Uterus (tissue), 2 donors: Measurements from ENCODE around the gene FCF1.

Experiments used
- POLR2A ChIP-seq, 2 donors: fragments of 450-650 bp; IDR thresholded peaks; one replicate each; pipeline ENCODE4 v1.6.1; 2016; ENCODE audit warnings: antibody characterized with exemption in 2 of 2, mild to moderate bottlenecking in 1 of 2, moderate library complexity in 1 of 2
- TF ChIP-seq, protein P1 (sequence below), 4 experiments: fragments of 200-600 bp in 2 of 4; fragments of 450-650 bp in 2 of 4; sonication (generic) in 2 of 4; IDR thresholded peaks; one replicate each; pipeline ENCODE4 v1.5.1; 2016 to 2019; ENCODE audit warnings: antibody characterized with exemption in 4 of 4, mild to moderate bottlenecking in 2 of 4, moderate library complexity in 1 of 4

DNA sequence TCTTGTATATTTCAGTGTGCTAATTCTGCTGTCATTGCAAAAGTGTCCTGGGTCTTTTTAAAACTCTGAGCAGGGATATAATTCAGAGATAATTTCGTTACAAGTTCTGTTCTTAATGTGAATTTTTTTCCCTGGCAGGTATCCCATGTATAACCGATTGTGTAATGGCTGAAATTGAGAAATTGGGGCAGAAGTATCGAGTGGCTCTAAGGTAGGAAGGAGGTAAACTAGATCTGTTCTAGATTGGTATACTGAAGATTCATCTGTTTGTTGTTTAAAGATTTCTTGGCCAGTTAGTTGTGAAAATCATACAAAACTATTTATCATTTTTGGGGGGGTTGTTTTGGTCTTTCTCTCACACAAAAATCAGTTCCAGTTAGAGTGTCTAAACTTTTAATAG lies 10.2 kb downstream of the FCF1 start:
- no peak for TF ChIP-seq POLR2A (IDR thresholded peaks at IDR 0.05)
- TF ChIP-seq, protein P1, sequence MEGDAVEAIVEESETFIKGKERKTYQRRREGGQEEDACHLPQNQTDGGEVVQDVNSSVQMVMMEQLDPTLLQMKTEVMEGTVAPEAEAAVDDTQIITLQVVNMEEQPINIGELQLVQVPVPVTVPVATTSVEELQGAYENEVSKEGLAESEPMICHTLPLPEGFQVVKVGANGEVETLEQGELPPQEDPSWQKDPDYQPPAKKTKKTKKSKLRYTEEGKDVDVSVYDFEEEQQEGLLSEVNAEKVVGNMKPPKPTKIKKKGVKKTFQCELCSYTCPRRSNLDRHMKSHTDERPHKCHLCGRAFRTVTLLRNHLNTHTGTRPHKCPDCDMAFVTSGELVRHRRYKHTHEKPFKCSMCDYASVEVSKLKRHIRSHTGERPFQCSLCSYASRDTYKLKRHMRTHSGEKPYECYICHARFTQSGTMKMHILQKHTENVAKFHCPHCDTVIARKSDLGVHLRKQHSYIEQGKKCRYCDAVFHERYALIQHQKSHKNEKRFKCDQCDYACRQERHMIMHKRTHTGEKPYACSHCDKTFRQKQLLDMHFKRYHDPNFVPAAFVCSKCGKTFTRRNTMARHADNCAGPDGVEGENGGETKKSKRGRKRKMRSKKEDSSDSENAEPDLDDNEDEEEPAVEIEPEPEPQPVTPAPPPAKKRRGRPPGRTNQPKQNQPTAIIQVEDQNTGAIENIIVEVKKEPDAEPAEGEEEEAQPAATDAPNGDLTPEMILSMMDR (IDR thresholded peaks at IDR 0.05), result no peak
